GM23338 (cell line): ENCODE results near the gene GATAD2A.

Source experiments
- CREB1 ChIP-seq: fragments of 250-450 bp; sonication (Bioruptor Pico); IDR thresholded peaks from 2 replicates; pipeline ENCODE4 v1.5.0; 2020; ENCODE audit warnings: low read depth, mild to moderate bottlenecking, moderate library complexity
- CTCF ChIP-seq, 2 experiments: fragments of 200-600 bp in 1 of 2; sonication (generic) in 1 of 2; conservative IDR thresholded peaks; 2 replicates each; pipeline versions ENCODE4 v1.5.1 to v1.6.1; 2016 to 2017; ENCODE audit warnings: antibody characterized with exemption in 2 of 2, low read depth in 2 of 2, mild to moderate bottlenecking in 2 of 2, moderate library complexity in 1 of 2
- EZH2 ChIP-seq: fragments of 200-600 bp; sonication (generic); IDR thresholded peaks from one replicate; pipeline ENCODE4 v1.8.0; 2017; ENCODE audit warnings: antibody characterized with exemption, mild to moderate bottlenecking, low read depth; ENCODE audit not compliant: unreplicated experiment
- EZH2phosphoT487 ChIP-seq: fragments of 200-600 bp; sonication (generic); IDR thresholded peaks from one replicate; pipeline ENCODE4 v1.8.1; 2018; ENCODE audit warnings: antibody characterized with exemption; ENCODE audit not compliant: unreplicated experiment
- JUNB ChIP-seq: IDR thresholded peaks from one replicate; pipeline ENCODE4 v1.6.1; 2016; ENCODE audit warnings: antibody characterized with exemption; ENCODE audit not compliant: unreplicated experiment
- NANOG ChIP-seq: IDR thresholded peaks from 2 replicates; pipeline ENCODE4 v1.6.1; 2016; ENCODE audit warnings: antibody characterized with exemption, borderline replicate concordance
- POLR2AphosphoS5 ChIP-seq: IDR thresholded peaks from 2 replicates; pipeline ENCODE4 v1.6.1; 2016; ENCODE audit warnings: antibody characterized with exemption, low read depth
- REST ChIP-seq: IDR thresholded peaks from one replicate; pipeline ENCODE4 v1.6.1; 2018; ENCODE audit warnings: antibody characterized with exemption; ENCODE audit not compliant: unreplicated experiment
- STAT1 ChIP-seq: IDR thresholded peaks from one replicate; pipeline ENCODE4 v1.6.1; 2016; ENCODE audit warnings: antibody characterized with exemption; ENCODE audit not compliant: unreplicated experiment
- TF ChIP-seq, protein P1 (sequence below): fragments of 250-450 bp; sonication (Bioruptor Pico); IDR thresholded peaks from 2 replicates; pipeline ENCODE4 v1.5.0; 2020; ENCODE audit warnings: mild to moderate bottlenecking, moderate library complexity

GRCh38 chr19:19453125-19453454 is 47.6 kb downstream of the GATAD2A start:
- TF ChIP-seq CTCF (conservative IDR thresholded peaks at IDR 0.05; ENCODE audit: low read depth in 2 of 2) (no peak), POLR2AphosphoS5 (no peak), EZH2phosphoT487 (no peak), STAT1 (no peak), CREB1 (CRISPR knock-in tag) (no peak), EZH2 (no peak), NANOG (no peak), JUNB (no peak), REST (no peak)
- TF ChIP-seq, protein P1, sequence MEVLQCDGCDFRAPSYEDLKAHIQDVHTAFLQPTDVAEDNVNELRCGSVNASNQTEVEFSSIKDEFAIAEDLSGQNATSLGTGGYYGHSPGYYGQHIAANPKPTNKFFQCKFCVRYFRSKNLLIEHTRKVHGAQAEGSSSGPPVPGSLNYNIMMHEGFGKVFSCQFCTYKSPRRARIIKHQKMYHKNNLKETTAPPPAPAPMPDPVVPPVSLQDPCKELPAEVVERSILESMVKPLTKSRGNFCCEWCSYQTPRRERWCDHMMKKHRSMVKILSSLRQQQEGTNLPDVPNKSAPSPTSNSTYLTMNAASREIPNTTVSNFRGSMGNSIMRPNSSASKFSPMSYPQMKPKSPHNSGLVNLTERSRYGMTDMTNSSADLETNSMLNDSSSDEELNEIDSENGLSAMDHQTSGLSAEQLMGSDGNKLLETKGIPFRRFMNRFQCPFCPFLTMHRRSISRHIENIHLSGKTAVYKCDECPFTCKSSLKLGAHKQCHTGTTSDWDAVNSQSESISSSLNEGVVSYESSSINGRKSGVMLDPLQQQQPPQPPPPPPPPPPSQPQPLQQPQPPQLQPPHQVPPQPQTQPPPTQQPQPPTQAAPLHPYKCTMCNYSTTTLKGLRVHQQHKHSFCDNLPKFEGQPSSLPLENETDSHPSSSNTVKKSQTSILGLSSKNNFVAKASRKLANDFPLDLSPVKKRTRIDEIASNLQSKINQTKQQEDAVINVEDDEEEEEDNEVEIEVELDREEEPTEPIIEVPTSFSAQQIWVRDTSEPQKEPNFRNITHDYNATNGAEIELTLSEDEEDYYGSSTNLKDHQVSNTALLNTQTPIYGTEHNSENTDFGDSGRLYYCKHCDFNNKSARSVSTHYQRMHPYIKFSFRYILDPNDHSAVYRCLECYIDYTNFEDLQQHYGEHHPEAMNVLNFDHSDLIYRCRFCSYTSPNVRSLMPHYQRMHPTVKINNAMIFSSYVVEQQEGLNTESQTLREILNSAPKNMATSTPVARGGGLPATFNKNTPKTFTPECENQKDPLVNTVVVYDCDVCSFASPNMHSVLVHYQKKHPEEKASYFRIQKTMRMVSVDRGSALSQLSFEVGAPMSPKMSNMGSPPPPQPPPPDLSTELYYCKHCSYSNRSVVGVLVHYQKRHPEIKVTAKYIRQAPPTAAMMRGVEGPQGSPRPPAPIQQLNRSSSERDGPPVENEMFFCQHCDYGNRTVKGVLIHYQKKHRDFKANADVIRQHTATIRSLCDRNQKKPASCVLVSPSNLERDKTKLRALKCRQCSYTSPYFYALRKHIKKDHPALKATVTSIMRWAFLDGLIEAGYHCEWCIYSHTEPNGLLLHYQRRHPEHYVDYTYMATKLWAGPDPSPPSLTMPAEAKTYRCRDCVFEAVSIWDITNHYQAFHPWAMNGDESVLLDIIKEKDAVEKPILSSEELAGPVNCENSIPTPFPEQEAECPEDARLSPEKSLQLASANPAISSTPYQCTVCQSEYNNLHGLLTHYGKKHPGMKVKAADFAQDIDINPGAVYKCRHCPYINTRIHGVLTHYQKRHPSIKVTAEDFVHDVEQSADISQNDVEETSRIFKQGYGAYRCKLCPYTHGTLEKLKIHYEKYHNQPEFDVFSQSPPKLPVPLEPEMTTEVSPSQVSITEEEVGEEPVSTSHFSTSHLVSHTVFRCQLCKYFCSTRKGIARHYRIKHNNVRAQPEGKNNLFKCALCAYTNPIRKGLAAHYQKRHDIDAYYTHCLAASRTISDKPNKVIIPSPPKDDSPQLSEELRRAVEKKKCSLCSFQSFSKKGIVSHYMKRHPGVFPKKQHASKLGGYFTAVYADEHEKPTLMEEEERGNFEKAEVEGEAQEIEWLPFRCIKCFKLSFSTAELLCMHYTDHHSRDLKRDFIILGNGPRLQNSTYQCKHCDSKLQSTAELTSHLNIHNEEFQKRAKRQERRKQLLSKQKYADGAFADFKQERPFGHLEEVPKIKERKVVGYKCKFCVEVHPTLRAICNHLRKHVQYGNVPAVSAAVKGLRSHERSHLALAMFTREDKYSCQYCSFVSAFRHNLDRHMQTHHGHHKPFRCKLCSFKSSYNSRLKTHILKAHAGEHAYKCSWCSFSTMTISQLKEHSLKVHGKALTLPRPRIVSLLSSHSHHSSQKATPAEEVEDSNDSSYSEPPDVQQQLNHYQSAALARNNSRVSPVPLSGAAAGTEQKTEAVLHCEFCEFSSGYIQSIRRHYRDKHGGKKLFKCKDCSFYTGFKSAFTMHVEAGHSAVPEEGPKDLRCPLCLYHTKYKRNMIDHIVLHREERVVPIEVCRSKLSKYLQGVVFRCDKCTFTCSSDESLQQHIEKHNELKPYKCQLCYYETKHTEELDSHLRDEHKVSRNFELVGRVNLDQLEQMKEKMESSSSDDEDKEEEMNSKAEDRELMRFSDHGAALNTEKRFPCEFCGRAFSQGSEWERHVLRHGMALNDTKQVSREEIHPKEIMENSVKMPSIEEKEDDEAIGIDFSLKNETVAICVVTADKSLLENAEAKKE (CRISPR knock-in tag), result no peak
